GM23338 (cell line): ENCODE measurements around the gene PRR14L.

ENCODE experiments used
- CTCF ChIP-seq, 2 experiments: fragments of 200-600 bp in 1 of 2; sonication (generic) in 1 of 2; conservative IDR thresholded peaks; 2 replicates each; pipeline versions ENCODE4 v1.5.1 to v1.6.1; 2016 to 2017; ENCODE audit warnings: antibody characterized with exemption in 2 of 2, low read depth in 2 of 2, mild to moderate bottlenecking in 2 of 2, moderate library complexity in 1 of 2
- JUNB ChIP-seq: IDR thresholded peaks from one replicate; pipeline ENCODE4 v1.6.1; 2016; ENCODE audit warnings: antibody characterized with exemption; ENCODE audit not compliant: unreplicated experiment
- TF ChIP-seq, protein P1 (sequence below): IDR thresholded peaks from one replicate; pipeline ENCODE4 v1.6.1; 2018; ENCODE audit warnings: antibody characterized with exemption; ENCODE audit not compliant: unreplicated experiment

DNA sequence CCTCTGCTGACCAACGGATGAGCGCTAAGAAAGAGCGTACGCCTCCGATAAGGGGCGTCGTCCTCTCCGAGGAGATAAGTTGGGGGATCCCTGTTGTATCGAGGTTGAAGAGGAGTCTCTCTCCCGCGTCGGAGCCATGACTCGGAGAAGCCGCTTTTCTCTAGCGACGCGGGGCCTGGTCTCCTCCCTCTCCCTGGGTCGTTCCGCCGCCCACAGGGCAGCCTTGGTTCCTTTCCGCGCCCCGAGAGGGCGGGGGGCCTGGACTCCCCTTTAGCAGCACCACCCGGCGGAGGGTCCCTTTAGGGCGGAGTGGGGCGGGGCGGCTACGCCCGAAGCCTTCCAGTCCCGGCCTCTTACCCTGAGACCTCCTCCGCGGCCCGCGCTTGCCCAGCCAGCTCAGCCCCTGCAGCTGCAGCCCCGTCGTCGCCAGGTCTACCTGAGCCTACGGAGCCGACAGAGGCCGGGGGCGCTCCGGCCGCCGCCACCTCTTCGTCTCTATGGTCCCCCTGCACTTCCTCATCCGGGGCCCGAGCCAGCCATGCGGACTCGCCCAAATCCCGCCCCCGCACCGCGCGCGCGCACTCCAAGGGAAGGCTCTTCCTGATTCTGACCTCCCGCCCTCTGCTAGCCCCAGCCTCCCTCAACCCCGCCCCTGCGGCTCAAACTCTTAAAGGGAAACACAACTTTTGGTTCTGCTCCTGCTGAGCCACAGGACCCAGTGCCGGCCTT is at the start of gene PRR14L:
- peak in 1 of 2 experiments; percentile 29; a peak in 2 of 4 replicates for TF ChIP-seq CTCF (conservative IDR thresholded peaks at IDR 0.05; ENCODE audit: low read depth in 2 of 2)
- TF ChIP-seq, protein P1, sequence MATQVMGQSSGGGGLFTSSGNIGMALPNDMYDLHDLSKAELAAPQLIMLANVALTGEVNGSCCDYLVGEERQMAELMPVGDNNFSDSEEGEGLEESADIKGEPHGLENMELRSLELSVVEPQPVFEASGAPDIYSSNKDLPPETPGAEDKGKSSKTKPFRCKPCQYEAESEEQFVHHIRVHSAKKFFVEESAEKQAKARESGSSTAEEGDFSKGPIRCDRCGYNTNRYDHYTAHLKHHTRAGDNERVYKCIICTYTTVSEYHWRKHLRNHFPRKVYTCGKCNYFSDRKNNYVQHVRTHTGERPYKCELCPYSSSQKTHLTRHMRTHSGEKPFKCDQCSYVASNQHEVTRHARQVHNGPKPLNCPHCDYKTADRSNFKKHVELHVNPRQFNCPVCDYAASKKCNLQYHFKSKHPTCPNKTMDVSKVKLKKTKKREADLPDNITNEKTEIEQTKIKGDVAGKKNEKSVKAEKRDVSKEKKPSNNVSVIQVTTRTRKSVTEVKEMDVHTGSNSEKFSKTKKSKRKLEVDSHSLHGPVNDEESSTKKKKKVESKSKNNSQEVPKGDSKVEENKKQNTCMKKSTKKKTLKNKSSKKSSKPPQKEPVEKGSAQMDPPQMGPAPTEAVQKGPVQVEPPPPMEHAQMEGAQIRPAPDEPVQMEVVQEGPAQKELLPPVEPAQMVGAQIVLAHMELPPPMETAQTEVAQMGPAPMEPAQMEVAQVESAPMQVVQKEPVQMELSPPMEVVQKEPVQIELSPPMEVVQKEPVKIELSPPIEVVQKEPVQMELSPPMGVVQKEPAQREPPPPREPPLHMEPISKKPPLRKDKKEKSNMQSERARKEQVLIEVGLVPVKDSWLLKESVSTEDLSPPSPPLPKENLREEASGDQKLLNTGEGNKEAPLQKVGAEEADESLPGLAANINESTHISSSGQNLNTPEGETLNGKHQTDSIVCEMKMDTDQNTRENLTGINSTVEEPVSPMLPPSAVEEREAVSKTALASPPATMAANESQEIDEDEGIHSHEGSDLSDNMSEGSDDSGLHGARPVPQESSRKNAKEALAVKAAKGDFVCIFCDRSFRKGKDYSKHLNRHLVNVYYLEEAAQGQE, result peak; percentile 2
- no peak for TF ChIP-seq JUNB
